ENCODE results near the gene HELQ. TPM values are rescaled to one million over a fixed set of nuclear protein-coding genes. Genes with fewer than 3 reads are reported as not detected.
"Not testable (repeated sequence)": the region's sequence is repeated elsewhere in the genome, so short reads cannot be mapped to it uniquely, and the experiment has no call there.

HELQ gene
- total RNA-seq, 2 experiments from 2014 or later: 11.4 to 11.9 TPM

DNA sequence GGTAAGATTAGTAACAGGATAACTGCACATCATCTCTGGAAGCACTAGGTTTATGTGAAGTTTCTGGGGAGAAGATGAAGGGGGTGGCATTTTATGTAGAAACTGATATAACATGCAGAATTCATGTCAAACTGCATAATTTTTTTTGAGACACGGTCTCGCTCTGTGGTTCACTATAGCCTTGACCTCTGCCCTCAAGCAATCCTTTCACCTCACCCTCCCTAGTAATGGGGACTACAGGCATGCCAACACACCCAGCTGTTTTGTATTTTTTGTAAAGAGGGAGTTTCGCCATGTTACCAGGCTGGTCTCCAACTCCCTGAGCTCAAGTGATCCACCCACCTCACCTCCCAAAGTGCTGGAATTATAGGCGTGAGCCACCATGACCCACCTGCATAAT, 17.8 kb upstream of the HELQ start:
- DNase-seq: no peak
- Mint-ChIP-seq H3K36me3 (peaks cover 12% of the 10 kb centered on the region), H3K4me3 (no peak overlapping the region), H3K27ac (no peak overlapping the region), H3K9me3 (no peaks in the 10 kb centered on the region), H3K4me1 (peaks cover 8% of the 10 kb centered on the region), H3K27me3 (no peaks in the 10 kb centered on the region)

DNA sequence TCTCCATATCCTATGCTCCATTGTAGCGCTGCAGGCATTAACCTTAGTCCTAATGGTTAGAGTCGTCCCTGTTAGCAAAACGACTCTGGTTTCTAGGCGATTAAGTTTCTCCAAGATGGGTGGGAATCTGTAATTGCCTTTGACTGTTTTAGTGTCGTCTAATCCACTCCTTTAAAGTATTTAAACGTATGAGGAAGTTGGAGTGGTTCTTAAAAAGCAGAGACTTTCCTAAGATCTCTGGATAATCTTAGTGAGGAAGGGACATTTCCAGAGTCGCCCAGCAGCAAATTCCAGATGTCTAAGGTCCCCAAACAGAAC, 520 bp upstream of the HELQ start:
- no peaks in the 10 kb centered on the region for H3K9me3 Mint-ChIP-seq
- peaks cover 49% of the 10 kb centered on the region for H3K36me3 Mint-ChIP-seq
- H3K27ac Mint-ChIP-seq: peak overlapping the region; percentile 99
- peak overlapping the region; percentile 97 for H3K4me3 Mint-ChIP-seq
- no peak for DNase-seq
- peaks cover 41% of the 10 kb centered on the region for H3K4me1 Mint-ChIP-seq
- H3K27me3 Mint-ChIP-seq: no peaks in the 10 kb centered on the region

DNA sequence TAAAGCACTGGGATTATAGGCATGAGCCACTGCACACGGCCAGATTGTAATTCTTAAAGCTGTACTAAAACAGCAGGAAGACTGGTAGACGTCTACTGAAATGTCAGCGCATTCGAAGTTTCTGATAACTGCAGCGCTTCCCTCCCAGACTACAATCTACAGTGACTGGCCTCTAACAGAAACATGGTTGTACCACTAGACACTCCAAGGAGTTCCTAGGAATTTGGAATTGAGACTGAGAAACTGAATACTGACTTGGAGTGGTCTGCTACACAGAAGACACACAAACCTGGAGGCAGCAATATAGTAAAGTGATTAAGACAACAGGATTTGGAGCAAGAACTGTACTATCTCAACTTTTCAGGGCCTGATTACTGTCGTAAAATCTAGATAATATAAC, 937 bp downstream of the HELQ start:
- Mint-ChIP-seq H3K36me3 (peaks cover 53% of the 10 kb centered on the region), H3K27ac (peak overlapping the region; percentile 99), H3K9me3 (no peaks in the 10 kb centered on the region), H3K4me1 (peaks cover 41% of the 10 kb centered on the region), H3K4me3 (peak overlapping the region; percentile 97), H3K27me3 (no peaks in the 10 kb centered on the region)
- DNase-seq: no peak

DNA sequence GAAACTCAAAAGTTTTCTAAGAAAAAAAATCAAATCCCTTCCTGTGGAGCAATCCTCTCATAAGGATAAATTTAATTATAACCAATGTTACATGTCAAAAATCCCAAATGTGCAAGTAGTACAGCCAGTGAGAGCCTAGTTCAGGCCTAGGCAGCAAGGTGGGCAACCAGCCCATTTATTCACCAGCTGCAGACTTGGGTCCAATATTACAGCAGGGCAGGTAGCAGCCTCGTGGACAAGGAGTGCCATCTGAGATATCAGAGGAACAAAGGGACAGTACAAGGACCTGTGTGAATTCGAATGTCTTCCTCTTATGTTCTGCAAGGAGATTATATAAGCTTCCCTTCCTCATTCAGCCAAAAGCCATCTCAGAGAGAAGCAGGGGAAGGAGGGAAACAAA, 6.6 kb downstream of the HELQ start:
- H3K27me3 Mint-ChIP-seq: no peaks in the 10 kb centered on the region
- H3K4me1 Mint-ChIP-seq: peaks cover 19% of the 10 kb centered on the region
- no peaks in the 10 kb centered on the region for H3K9me3 Mint-ChIP-seq
- no peak overlapping the region for H3K4me3 Mint-ChIP-seq
- H3K36me3 Mint-ChIP-seq: peaks cover 37% of the 10 kb centered on the region
- no peak for DNase-seq
- H3K27ac Mint-ChIP-seq: no peak overlapping the region

DNA sequence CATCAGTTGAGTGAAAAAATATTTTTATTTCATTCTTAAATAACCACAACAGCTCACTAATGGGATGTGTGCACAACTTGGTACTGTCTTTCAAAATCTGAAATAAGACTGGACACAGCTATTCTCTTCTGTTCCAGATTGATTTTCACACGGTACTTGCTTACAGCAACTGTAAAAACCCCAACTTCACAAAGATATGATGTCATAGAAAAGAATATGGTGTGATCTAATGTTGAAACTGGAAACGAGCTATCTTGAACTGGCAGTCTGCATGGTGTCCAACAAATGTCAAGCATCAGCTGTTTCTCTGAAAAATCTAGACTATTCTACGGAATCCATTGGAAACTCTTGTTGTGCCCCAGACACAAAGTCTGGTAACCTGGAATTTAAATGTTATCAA, 14.7 kb downstream of the HELQ start:
- Mint-ChIP-seq H3K27ac (no peak overlapping the region), H3K4me3 (no peak overlapping the region), H3K9me3 (no peaks in the 10 kb centered on the region), H3K4me1 (no peaks in the 10 kb centered on the region), H3K27me3 (no peaks in the 10 kb centered on the region), H3K36me3 (peaks cover 15% of the 10 kb centered on the region)
- no peak for DNase-seq

DNA sequence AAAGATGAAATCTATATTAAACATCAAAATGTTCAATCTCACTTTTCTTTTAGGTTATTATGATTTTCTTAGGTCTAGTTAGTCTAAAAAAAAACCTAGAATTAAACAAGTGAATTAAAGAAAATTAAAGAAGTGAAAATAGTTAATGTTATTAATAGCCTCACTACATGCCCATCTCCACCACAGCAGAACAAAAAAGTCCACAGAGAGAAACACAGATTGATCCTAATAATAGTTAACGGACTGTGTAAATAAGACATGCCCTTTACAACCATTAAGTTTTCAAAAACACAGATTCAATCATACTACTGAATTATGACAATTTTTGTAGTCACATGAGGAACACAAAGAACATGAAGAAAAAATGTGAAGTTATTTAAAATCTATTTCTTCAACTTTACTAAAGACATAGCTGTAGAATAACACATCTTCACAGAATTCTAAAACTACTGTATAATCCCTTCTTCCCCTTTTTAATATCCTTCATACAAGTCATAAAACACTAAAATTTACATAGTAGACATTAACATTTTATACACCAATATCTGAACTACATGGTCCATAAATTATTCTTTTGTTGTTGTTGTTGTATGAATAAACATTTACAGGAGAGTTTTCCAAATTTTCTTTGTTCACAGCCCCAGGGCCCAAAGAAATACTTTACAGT, 15.3 kb downstream of the HELQ start:
- no peaks in the 10 kb centered on the region for H3K27me3 Mint-ChIP-seq
- DNase-seq: no peak
- H3K27ac Mint-ChIP-seq: no peak overlapping the region
- H3K36me3 Mint-ChIP-seq: peaks cover 16% of the 10 kb centered on the region
- peaks cover 4% of the 10 kb centered on the region for H3K4me1 Mint-ChIP-seq
- H3K9me3 Mint-ChIP-seq: no peaks in the 10 kb centered on the region
- no peak overlapping the region for H3K4me3 Mint-ChIP-seq

DNA sequence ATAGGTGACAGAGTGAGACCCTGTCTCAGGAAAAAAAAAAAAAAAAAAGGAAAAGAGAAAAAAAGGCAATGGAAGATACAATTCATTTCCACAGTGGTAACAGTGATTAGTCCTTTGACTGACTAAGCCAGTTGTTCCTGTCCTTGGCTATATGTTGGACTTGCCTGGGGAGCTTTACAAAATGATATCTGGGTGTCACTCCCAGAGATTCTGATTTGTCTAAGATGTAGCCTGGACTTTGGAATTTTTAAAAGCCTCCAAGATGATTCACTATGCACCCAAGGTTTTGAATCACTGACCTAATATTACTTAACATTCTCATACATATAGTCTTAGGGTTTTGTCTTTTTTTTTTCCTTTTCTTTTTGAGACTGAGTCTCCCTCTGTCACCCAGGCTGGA, 16.9 kb downstream of the HELQ start:
- H3K27ac Mint-ChIP-seq: peak overlapping the region; percentile 51
- H3K4me1 Mint-ChIP-seq: peaks cover 4% of the 10 kb centered on the region
- H3K27me3 Mint-ChIP-seq: no peaks in the 10 kb centered on the region
- no peaks in the 10 kb centered on the region for H3K9me3 Mint-ChIP-seq
- peaks cover 18% of the 10 kb centered on the region for H3K36me3 Mint-ChIP-seq
- DNase-seq: no peak
- H3K4me3 Mint-ChIP-seq: no peak overlapping the region

DNA sequence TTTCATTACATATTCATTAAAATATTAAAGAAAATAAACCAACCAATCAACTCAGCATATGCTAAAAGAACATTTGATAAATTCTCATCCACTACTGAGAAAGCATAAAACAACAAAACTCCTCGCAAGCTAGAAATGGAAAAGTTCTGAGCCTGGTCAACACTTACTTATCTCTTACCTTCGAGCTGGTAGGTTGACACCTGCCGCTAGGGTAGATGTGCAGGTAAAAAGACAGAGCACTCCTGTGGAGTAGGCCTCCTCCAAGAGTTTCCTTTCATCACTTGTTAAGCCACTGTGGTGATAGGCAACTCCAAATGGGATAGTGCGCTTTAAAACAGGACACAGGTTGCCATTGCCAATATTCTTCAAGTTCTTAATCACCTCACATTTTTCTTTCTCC, 18.9 kb downstream of the HELQ start:
- H3K36me3 Mint-ChIP-seq: peaks cover 16% of the 10 kb centered on the region
- H3K4me3 Mint-ChIP-seq: no peak overlapping the region
- H3K4me1 Mint-ChIP-seq: peaks cover 4% of the 10 kb centered on the region
- H3K9me3 Mint-ChIP-seq: no peaks in the 10 kb centered on the region
- H3K27ac Mint-ChIP-seq: no peak overlapping the region
- H3K27me3 Mint-ChIP-seq: no peaks in the 10 kb centered on the region
- DNase-seq: no peak

DNA sequence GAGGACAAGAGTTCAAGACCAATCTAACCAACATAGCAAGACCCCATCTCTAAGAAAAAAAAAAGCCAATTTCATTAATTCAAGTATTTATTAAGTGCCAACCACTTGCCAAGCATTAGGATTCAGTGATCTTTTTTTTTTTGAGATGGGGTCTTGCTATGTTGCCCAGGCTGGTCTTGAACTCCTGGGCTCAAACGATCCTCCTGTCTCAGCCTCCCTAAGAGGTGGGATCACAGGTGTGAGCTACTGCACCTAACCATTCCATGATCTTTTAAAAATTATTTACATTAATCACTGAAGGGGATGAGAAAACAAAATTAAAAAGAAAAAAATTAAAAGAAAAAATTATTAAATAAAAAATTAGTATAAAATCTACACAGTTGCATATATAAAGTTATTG, 24.4 kb downstream of the HELQ start:
- peaks cover 13% of the 10 kb centered on the region for H3K36me3 Mint-ChIP-seq
- H3K4me1 Mint-ChIP-seq: peaks cover 7% of the 10 kb centered on the region
- H3K27ac Mint-ChIP-seq: no peak overlapping the region
- DNase-seq: no peak
- no peaks in the 10 kb centered on the region for H3K27me3 Mint-ChIP-seq
- no peaks in the 10 kb centered on the region for H3K9me3 Mint-ChIP-seq
- H3K4me3 Mint-ChIP-seq: no peak overlapping the region

DNA sequence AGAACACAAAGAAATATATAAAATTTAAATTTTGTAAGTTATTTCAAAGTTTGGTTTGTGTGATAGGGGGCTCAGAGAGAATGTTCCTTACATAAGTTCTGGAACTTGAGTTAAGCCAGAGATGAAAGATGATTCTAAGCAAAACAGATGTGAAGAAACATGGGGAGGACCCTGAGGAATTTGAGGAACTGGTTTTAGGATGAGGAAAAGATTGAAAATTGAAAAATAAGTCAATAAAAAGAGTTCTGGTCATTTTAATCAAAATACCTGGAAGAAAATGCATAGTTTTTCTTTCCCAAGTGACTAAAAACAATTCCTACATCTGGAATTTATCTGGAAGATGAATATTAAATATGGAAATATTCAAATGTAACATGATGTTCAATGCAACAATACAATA, 37.4 kb downstream of the HELQ start:
- Mint-ChIP-seq H3K27me3 (no peaks in the 10 kb centered on the region), H3K27ac (no peak overlapping the region), H3K4me3 (no peak overlapping the region), H3K4me1 (no peaks in the 10 kb centered on the region), H3K36me3 (peaks cover 10% of the 10 kb centered on the region), H3K9me3 (no peaks in the 10 kb centered on the region)
- DNase-seq: no peak

DNA sequence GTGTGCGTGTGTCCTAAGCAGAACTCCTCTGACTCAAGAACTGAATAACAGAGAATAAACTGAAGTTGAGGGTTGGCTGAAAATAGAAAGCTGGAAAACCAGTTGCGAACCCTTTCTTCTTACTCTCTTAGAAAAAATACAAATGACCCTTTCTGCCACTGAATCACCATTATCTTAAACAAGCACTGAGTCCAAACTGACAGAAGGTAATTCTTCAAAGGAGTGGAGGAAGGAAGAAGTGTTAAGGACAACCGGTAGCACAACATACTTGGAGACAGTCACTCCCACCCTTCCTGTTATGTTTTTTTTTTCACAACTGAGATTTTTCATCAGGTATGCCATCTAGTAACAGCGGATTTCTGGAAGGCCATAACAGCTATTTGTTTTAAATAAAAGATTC, 38.1 kb downstream of the HELQ start:
- Mint-ChIP-seq H3K27me3 (no peaks in the 10 kb centered on the region), H3K4me1 (no peaks in the 10 kb centered on the region), H3K4me3 (no peak overlapping the region), H3K27ac (no peak overlapping the region), H3K36me3 (peaks cover 10% of the 10 kb centered on the region), H3K9me3 (no peaks in the 10 kb centered on the region)
- no peak for DNase-seq

DNA sequence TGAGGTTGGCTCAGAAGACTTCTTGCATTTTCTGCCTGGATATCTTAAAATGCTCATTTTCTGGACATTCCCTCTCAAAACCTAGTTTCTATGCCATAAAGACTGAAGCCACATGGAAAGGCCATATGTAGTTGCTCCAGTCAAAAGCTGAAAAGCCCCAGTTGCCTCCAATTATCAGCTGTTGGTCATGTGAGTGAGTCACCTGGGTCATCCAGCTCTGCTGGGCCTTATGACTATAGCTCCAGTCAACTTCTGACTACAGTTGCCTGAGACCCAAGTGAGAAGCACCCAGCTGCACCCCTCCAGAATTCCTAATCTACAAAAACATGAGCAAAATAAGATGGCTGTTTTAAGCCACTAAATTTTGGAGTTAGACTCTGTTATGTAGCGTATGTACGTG, 41.9 kb downstream of the HELQ start:
- Mint-ChIP-seq H3K27me3 (no peaks in the 10 kb centered on the region), H3K4me1 (no peaks in the 10 kb centered on the region), H3K27ac (no peak overlapping the region), H3K9me3 (no peaks in the 10 kb centered on the region), H3K4me3 (no peak overlapping the region), H3K36me3 (peaks cover 6% of the 10 kb centered on the region)
- no peak for DNase-seq

DNA sequence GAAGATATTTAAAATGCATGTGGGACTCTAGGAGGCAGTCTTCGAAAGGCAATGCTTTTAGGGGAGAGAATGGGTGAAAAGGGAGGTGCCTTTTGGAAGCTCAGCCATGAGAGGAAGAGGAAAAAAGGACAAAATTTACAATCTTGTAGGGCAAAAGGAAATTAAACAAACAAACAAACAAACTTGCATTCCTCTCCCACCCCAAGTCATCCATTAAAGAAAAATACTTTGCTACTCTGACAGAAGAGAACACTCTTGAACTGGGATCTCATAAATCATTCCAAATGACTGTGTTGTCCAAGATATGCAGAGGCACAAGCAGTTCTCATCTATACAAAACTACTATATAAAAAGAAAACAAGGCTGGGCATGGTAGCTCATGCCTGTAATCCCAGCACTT, 46.7 kb downstream of the HELQ start:
- no peak overlapping the region for H3K4me3 Mint-ChIP-seq
- H3K27ac Mint-ChIP-seq: no peak overlapping the region
- H3K9me3 Mint-ChIP-seq: no peaks in the 10 kb centered on the region
- H3K36me3 Mint-ChIP-seq: peaks cover 8% of the 10 kb centered on the region
- DNase-seq: no peak
- no peaks in the 10 kb centered on the region for H3K27me3 Mint-ChIP-seq
- no peaks in the 10 kb centered on the region for H3K4me1 Mint-ChIP-seq

DNA sequence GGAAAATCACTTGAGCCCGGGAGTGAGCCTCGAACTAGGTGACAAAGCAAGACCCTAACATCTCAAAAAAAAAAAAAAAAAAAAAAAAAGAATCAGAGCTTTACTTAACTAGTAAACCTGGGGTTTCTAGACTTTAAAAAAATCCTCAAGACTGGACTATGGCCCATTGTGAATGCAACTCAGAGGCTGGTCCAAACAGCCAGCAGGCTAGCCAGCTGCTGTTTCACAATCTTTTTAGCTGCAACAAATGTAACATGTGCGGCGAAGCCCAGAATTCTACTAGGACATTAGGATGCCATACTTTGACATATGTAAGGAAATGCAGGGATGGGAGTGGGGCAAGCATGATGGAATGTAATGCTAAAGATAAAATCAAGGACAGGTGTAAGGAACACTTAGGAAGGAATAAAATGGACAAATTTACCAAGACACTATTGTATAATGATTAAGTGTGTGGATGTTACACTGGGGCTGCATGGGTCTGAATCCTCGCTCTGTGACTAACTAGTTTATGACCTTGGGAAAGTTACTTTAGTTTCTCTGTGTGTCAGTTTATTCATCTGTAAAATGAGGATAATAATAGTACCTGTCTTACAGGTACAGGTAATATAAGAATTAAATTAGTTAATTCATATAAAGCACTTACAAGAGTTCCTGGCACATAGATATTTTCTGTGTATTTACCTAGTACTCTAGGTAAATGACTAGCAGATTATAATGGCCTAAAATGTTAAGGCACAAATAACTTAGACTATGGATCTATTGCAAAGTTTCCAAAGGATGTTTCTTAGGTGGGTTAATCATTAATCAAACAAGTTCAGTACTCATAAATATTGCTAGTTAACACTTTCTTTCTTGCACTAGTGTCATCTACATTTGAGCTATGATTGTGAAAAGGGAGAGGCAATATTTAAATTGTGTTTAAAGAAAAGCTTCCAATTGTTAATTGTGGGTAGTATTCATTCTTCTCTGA, 49.5 kb downstream of the HELQ start:
- H3K27ac Mint-ChIP-seq: no peak overlapping the region
- H3K27me3 Mint-ChIP-seq: no peaks in the 10 kb centered on the region
- DNase-seq: no peak
- no peaks in the 10 kb centered on the region for H3K9me3 Mint-ChIP-seq
- H3K4me1 Mint-ChIP-seq: no peaks in the 10 kb centered on the region
- H3K36me3 Mint-ChIP-seq: peaks cover 15% of the 10 kb centered on the region
- no peak overlapping the region for H3K4me3 Mint-ChIP-seq

DNA sequence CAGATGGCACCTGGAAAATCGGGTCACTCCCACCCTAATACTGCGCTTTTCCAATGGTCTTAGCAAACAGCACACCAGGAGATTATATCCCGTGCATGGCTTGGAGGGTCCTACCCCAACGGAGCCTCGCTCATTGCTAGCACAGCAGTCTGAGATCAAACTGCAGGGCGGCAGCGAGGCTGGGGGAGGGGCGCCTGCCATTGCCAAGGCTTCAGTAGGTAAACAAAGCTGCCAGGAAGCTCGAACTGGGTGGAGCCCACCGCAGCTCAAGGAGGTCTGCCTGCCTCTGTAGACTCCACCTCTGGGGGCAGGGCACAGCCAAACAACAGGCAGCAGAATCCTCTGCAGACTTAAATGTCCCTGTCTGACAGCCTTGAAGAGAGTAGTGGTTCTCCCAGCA, 57.5 kb downstream of the HELQ start:
- not testable (repeated sequence) for H3K4me1 Mint-ChIP-seq, H3K27ac Mint-ChIP-seq, H3K27me3 Mint-ChIP-seq, H3K9me3 Mint-ChIP-seq, DNase-seq, H3K4me3 Mint-ChIP-seq
- H3K36me3 Mint-ChIP-seq: peaks cover 31% of the 10 kb centered on the region

DNA sequence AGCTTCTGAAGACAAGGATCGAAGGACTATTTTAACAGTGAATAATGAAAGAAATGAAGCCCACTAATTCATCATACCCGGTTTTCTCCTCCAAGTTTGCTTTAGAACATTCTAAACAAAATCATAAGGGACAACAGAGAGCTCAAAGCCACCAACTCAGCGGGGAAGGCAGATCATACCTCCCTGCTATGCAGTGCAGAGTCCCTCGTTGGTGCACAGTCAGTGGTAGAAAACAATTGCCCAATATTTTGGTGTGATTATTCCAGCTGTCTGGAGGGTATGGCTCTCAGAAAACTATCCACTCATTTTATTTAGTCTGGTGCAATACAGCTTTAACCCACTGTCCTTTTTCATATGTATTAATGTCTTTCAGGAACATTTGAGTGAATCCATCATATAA, 61.7 kb downstream of the HELQ start:
- peaks cover 1% of the 10 kb centered on the region for H3K4me1 Mint-ChIP-seq
- H3K27ac Mint-ChIP-seq: no peak overlapping the region
- no peak for DNase-seq
- no peaks in the 10 kb centered on the region for H3K27me3 Mint-ChIP-seq
- H3K4me3 Mint-ChIP-seq: no peak overlapping the region
- peaks cover 6% of the 10 kb centered on the region for H3K36me3 Mint-ChIP-seq
- peaks cover 3% of the 10 kb centered on the region for H3K9me3 Mint-ChIP-seq
